Fibroblast of lung (primary cell): ENCODE results near the gene DPM1.

Experiments
- CTCF ChIP-seq, 2 donors: IDR thresholded peaks in 1 of 2; conservative IDR thresholded peaks in 1 of 2; 1 replicate in 1 of 2; 2 replicates in 1 of 2; pipeline ENCODE4 v1.5.1; 2011 to 2012; ENCODE audit warnings: low read length in 2 of 2, control low read depth in 1 of 2, inconsistent platforms in 1 of 2, low read depth in 1 of 2, mild to moderate bottlenecking in 1 of 2
- EZH2 ChIP-seq: IDR thresholded peaks from 2 replicates; pipeline ENCODE4 v1.5.1; 2012; ENCODE audit warnings: low read length, control low read depth, mild to moderate bottlenecking; ENCODE audit errors: missing control alignments

DNA sequence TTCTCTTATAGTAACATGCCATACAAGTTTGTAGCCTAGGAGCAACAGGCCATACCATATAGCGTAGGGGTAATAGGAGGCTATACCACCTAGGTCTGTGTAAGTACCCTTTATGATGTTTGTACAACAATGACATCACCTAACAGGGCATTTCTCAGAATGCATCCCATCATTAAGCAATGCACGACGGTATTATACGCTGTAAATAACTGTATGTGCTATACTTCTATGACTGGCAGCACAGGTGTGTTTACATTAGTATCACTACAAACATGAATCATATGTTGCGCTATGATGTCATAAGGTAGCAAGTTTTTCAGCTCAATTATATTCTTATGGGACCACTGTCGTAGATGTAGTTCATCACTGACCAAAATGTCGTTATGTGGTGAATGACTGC is 58.1 kb downstream of the DPM1 start:
- no peak for TF ChIP-seq CTCF (conservative IDR thresholded peaks at IDR 0.05 in 1 of 2, IDR thresholded peaks at IDR 0.05 in 1 of 2; ENCODE audit: low read depth in 1 of 2, low read length in 2 of 2)
- no peak for TF ChIP-seq EZH2
